ENCODE results near the gene RUSF1. TPM values are rescaled to one million over a fixed set of nuclear protein-coding genes. Genes with fewer than 3 reads are reported as not detected.
"Not testable (repeated sequence)": the region's sequence is repeated elsewhere in the genome, so short reads cannot be mapped to it uniquely, and the experiment has no call there.

RUSF1 gene
- total and polyA plus RNA-seq, 12 donors = 41.2 to 110 (median 65.3) TPM

GRCh38 chr16:31505483-31505882 is 2.7 kb downstream of the RUSF1 start:
- no peak overlapping the region for H3K4me3 ChIP-seq
- H3K27ac ChIP-seq = no peak overlapping the region
- TF ChIP-seq POLR2A (IDR thresholded peaks at IDR 0.05) (no peak), CTCF (IDR thresholded peaks at IDR 0.05) (no peak)
- intact Hi-C loops (cut with DNase I) = loop anchor here in 1 of 2 donors (10.0 kb wide), 1 partner anchor 209 kb away; a partner anchor contains a TSS
- H3K36me3 ChIP-seq (replicated peaks in 1 of 2) = peaks cover 0 to 8% of the 10 kb centered on the region in 2 donors
- peaks cover 7 to 28% of the 10 kb centered on the region in 2 donors for H3K4me1 ChIP-seq (replicated peaks in 1 of 2)
- H3K27me3 ChIP-seq = no peaks in the 10 kb centered on the region
- 74 to 79% (median 77%) methylated on average over 4 of the region's 4 CpGs for WGBS, 4 donors
- H3K9me3 ChIP-seq (replicated peaks in 1 of 3) = no peaks in the 10 kb centered on the region
- DNase-seq = no peak

- TF ChIP-seq CTCF (IDR thresholded peaks at IDR 0.05) (no peak), POLR2A (IDR thresholded peaks at IDR 0.05) (no peak)
- intact Hi-C loops (cut with DNase I) = loop anchor here in 1 of 2 donors (10.0 kb wide), 1 partner anchor 211 kb away; a partner anchor contains a TSS
- Histone ChIP-seq H3K36me3 (replicated peaks in 1 of 2) (peaks cover 0 to 13% of the 10 kb centered on the region in 2 donors), H3K9me3 (replicated peaks in 1 of 3) (no peaks in the 10 kb centered on the region), H3K4me1 (replicated peaks in 1 of 2) (peaks cover 6 to 21% of the 10 kb centered on the region in 2 donors), H3K4me3 (no peak overlapping the region), H3K27ac (no peak overlapping the region), H3K27me3 (no peaks in the 10 kb centered on the region)
- 69 to 80% (median 73%) methylated on average over 8 of the region's 8 CpGs for WGBS, 4 donors
- no peak for DNase-seq
Observed at GRCh38 chr16:31504159-31504558, 4.0 kb downstream of the RUSF1 start.

- not testable (repeated sequence) for H3K9me3 ChIP-seq (replicated peaks in 1 of 3); H3K4me3 ChIP-seq; H3K27me3 ChIP-seq; DNase-seq; H3K27ac ChIP-seq
- Histone ChIP-seq H3K4me1 (replicated peaks in 1 of 2) (peaks cover 0 to 17% of the 10 kb centered on the region in 2 donors), H3K36me3 (replicated peaks in 1 of 2) (peaks cover 0 to 19% of the 10 kb centered on the region in 2 donors)
- intact Hi-C loops (cut with DNase I) = loop anchor here in 1 of 2 donors (10.0 kb wide), 1 partner anchor 211 kb away; a partner anchor contains a TSS
- WGBS, 4 donors = 91 to 93% (median 92%) methylated on average over 8 of the region's 8 CpGs
Observed at GRCh38 chr16:31503555-31503954, 4.6 kb downstream of the RUSF1 start.

GRCh38 chr16:31502981-31503380 is 5.2 kb downstream of the RUSF1 start:
- H3K4me1 ChIP-seq (replicated peaks in 1 of 2) = peaks cover 0 to 17% of the 10 kb centered on the region in 2 donors
- TF ChIP-seq CTCF (IDR thresholded peaks at IDR 0.05) (no peak), POLR2A (IDR thresholded peaks at IDR 0.05) (no peak)
- peaks cover 0 to 24% of the 10 kb centered on the region in 2 donors for H3K36me3 ChIP-seq (replicated peaks in 1 of 2)
- DNase-seq = no peak
- H3K27me3 ChIP-seq = no peaks in the 10 kb centered on the region
- intact Hi-C loops (cut with DNase I) = loop anchor here in 1 of 2 donors (10.0 kb wide), 1 partner anchor 212 kb away; a partner anchor contains a TSS
- no peak overlapping the region for H3K4me3 ChIP-seq
- no peak overlapping the region for H3K27ac ChIP-seq
- no peaks in the 10 kb centered on the region for H3K9me3 ChIP-seq (replicated peaks in 1 of 3)

GRCh38 chr16:31501966-31502348 is 6.2 kb downstream of the RUSF1 start:
- DNase-seq = no peak
- Histone ChIP-seq H3K4me1 (replicated peaks in 1 of 2) (peaks cover 0 to 10% of the 10 kb centered on the region in 2 donors), H3K9me3 (replicated peaks in 1 of 3) (no peaks in the 10 kb centered on the region), H3K36me3 (replicated peaks in 1 of 2) (peaks cover 0 to 34% of the 10 kb centered on the region in 2 donors), H3K27ac (no peak overlapping the region), H3K27me3 (no peaks in the 10 kb centered on the region), H3K4me3 (no peak overlapping the region)
- intact Hi-C loops (cut with DNase I) = loop anchor here in 1 of 2 donors (10.0 kb wide), 1 partner anchor 213 kb away; a partner anchor contains a TSS
- 88 to 91% (median 90%) methylated on average over 4 of the region's 4 CpGs for WGBS, 4 donors
- TF ChIP-seq POLR2A (IDR thresholded peaks at IDR 0.05) (no peak), CTCF (IDR thresholded peaks at IDR 0.05) (no peak)

All from adrenal gland (tissue), 12 donors.